BLaER1 treated with 17β-estradiol and CSF1 and Interleukin-3, amounts not matched to agents 10 nM and 100 nM (cell line): ENCODE results near the gene SRGAP3.

Experiments used
- H3K27ac ChIP-seq, 11 experiments: shearing (Covaris generic); formaldehyde crosslinking; 2 replicates each; pipeline ENCODE4 v1.8.1; 2022
- H3K27me3 ChIP-seq, 11 experiments: shearing (Covaris generic); formaldehyde crosslinking; 2 replicates each; pipeline ENCODE4 v1.8.1; 2022
- H3K36me3 ChIP-seq, 11 experiments: shearing (Covaris generic); formaldehyde crosslinking; 2 replicates each; pipeline ENCODE4 v1.8.1; 2022
- H3K4me1 ChIP-seq, 10 experiments: shearing (Covaris generic); formaldehyde crosslinking; 2 replicates each; pipeline ENCODE4 v1.8.1; 2022
- H3K4me2 ChIP-seq, 11 experiments: shearing (Covaris generic); formaldehyde crosslinking; 2 replicates each; pipeline ENCODE4 v1.8.1; 2022
- H3K4me3 ChIP-seq, 10 experiments: shearing (Covaris generic); formaldehyde crosslinking; 2 replicates each; pipeline ENCODE4 v1.8.1; 2022
- H3K9ac ChIP-seq, 11 experiments: shearing (Covaris generic); formaldehyde crosslinking; 2 replicates each; pipeline ENCODE4 v1.8.1; 2022
- H3K9me3 ChIP-seq, 11 experiments: shearing (Covaris generic); formaldehyde crosslinking; replicated peaks in 1 of 11; 2 replicates each; pipeline ENCODE4 v1.8.1; 2022
- H4K20me1 ChIP-seq, 11 experiments: shearing (Covaris generic); formaldehyde crosslinking; 2 replicates each; pipeline ENCODE4 v1.8.1; 2022
- Cebpa-rat ChIP-seq, 11 experiments: shearing (Covaris generic); IDR thresholded peaks; 2 replicates each; pipeline ENCODE4 v1.8.1; 2022

The SRGAP3 gene

GRCh38 chr3:8979262-8979661, 270.2 kb downstream of the SRGAP3 start:
- Histone ChIP-seq H3K9ac (no peak overlapping the region), H3K27me3 (no peaks in the 10 kb centered on the region), H3K36me3 (0 out of 22 replicates have a peak, but pooled peaks cover 0 to 6% (median 0%) of the 10 kb centered on the region in 11 experiments), H3K27ac (no peak overlapping the region), H3K9me3 (peaks cover 0 to 17% (median 8%) of the 10 kb centered on the region in 11 experiments; a peak in 15 of 22 replicates), H3K4me3 (no peak overlapping the region), H3K4me1 (peaks cover 14 to 41% (median 33%) of the 10 kb centered on the region in 10 experiments), H4K20me1 (no peaks in the 10 kb centered on the region), H3K4me2 (no peak overlapping the region)
- TF ChIP-seq Cebpa-rat (IDR thresholded peaks at IDR 0.05) = no peak

GRCh38 chr3:8978551-8978950, 270.9 kb downstream of the SRGAP3 start:
- TF ChIP-seq Cebpa-rat (IDR thresholded peaks at IDR 0.05) = no peak
- Histone ChIP-seq H3K4me3 (no peak overlapping the region), H3K4me1 (peaks cover 14 to 37% (median 33%) of the 10 kb centered on the region in 10 experiments), H3K27ac (no peak overlapping the region), H3K9ac (no peak overlapping the region), H3K36me3 (0 out of 22 replicates have a peak, but pooled peaks cover 0 to 6% (median 0%) of the 10 kb centered on the region in 11 experiments), H3K9me3 (peaks cover 0 to 17% (median 8%) of the 10 kb centered on the region in 11 experiments; a peak in 15 of 22 replicates), H3K4me2 (no peak overlapping the region), H4K20me1 (no peaks in the 10 kb centered on the region), H3K27me3 (no peaks in the 10 kb centered on the region)

- H3K4me3 ChIP-seq = no peak overlapping the region
- no peak for TF ChIP-seq Cebpa-rat (IDR thresholded peaks at IDR 0.05)
- H3K9ac ChIP-seq = no peak overlapping the region
- H4K20me1 ChIP-seq = no peaks in the 10 kb centered on the region
- H3K4me2 ChIP-seq = no peak overlapping the region
- 0 out of 22 replicates have a peak, but pooled peaks cover 0 to 6% (median 0%) of the 10 kb centered on the region in 11 experiments for H3K36me3 ChIP-seq
- H3K4me1 ChIP-seq = peaks cover 7 to 19% (median 17%) of the 10 kb centered on the region in 10 experiments
- no peak overlapping the region for H3K27ac ChIP-seq
- H3K27me3 ChIP-seq = no peaks in the 10 kb centered on the region
- H3K9me3 ChIP-seq = peaks cover 0 to 17% (median 8%) of the 10 kb centered on the region in 11 experiments; a peak in 15 of 22 replicates
Observed at GRCh38 chr3:8976540-8977182, 272.8 kb downstream of the SRGAP3 start.

GRCh38 chr3:8975081-8976020, 274.1 kb downstream of the SRGAP3 start:
- no peak for TF ChIP-seq Cebpa-rat (IDR thresholded peaks at IDR 0.05)
- no peak overlapping the region for H3K27ac ChIP-seq

GRCh38 chr3:8974458-8974857, 275.0 kb downstream of the SRGAP3 start:
- no peaks in the 10 kb centered on the region for H3K27me3 ChIP-seq
- H3K9ac ChIP-seq = no peak overlapping the region
- TF ChIP-seq Cebpa-rat (IDR thresholded peaks at IDR 0.05) = no peak
- 0 out of 22 replicates have a peak, but pooled peaks cover 0 to 3% (median 0%) of the 10 kb centered on the region in 11 experiments for H3K36me3 ChIP-seq
- no peak overlapping the region for H3K4me2 ChIP-seq
- H3K4me3 ChIP-seq = no peak overlapping the region
- H3K27ac ChIP-seq = no peak overlapping the region
- H4K20me1 ChIP-seq = no peaks in the 10 kb centered on the region
- peaks cover 0 to 11% (median 4%) of the 10 kb centered on the region in 11 experiments; a peak in 15 of 22 replicates for H3K9me3 ChIP-seq
- no peaks in the 10 kb centered on the region; a peak in 1 of 20 replicates for H3K4me1 ChIP-seq

More at GRCh38 chr3:8975081-8976020, 274.1 kb downstream of the SRGAP3 start:
- H3K9ac ChIP-seq = no peak overlapping the region
- H3K4me3 ChIP-seq = no peak overlapping the region
- H3K4me1 ChIP-seq = peaks cover 0 to 6% (median 4%) of the 10 kb centered on the region in 10 experiments; a peak in 18 of 20 replicates
- H3K4me2 ChIP-seq = no peak overlapping the region
- no peaks in the 10 kb centered on the region for H3K27me3 ChIP-seq
- H4K20me1 ChIP-seq = no peaks in the 10 kb centered on the region
- peaks cover 0 to 17% (median 8%) of the 10 kb centered on the region in 11 experiments; a peak in 15 of 22 replicates for H3K9me3 ChIP-seq
- H3K36me3 ChIP-seq = 0 out of 22 replicates have a peak, but pooled peaks cover 0 to 6% (median 0%) of the 10 kb centered on the region in 11 experiments

GRCh38 chr3:8972639-8973038, 276.8 kb downstream of the SRGAP3 start:
- no peak for TF ChIP-seq Cebpa-rat (IDR thresholded peaks at IDR 0.05)
- no peak overlapping the region for H3K4me2 ChIP-seq
- H3K4me3 ChIP-seq = no peak overlapping the region
- H3K4me1 ChIP-seq = no peaks in the 10 kb centered on the region; a peak in 1 of 20 replicates
- no peaks in the 10 kb centered on the region for H3K27me3 ChIP-seq
- no peaks in the 10 kb centered on the region for H4K20me1 ChIP-seq
- no peaks in the 10 kb centered on the region for H3K36me3 ChIP-seq
- no peak overlapping the region for H3K9ac ChIP-seq
- no peak overlapping the region for H3K27ac ChIP-seq
- H3K9me3 ChIP-seq = no peaks in the 10 kb centered on the region

- no peaks in the 10 kb centered on the region for H3K27me3 ChIP-seq
- TF ChIP-seq Cebpa-rat (IDR thresholded peaks at IDR 0.05) = no peak
- H3K36me3 ChIP-seq = no peaks in the 10 kb centered on the region
- no peaks in the 10 kb centered on the region for H4K20me1 ChIP-seq
- peak overlapping the region in 3 of 11 experiments; percentile 15 to 55 (median 46); a peak in 3 of 22 replicates for H3K4me2 ChIP-seq
- no peaks in the 10 kb centered on the region; a peak in 1 of 20 replicates for H3K4me1 ChIP-seq
- H3K9me3 ChIP-seq = no peaks in the 10 kb centered on the region
- H3K4me3 ChIP-seq = no peak overlapping the region
- H3K9ac ChIP-seq = no peak overlapping the region
- H3K27ac ChIP-seq = no peak overlapping the region
Observed at GRCh38 chr3:8970971-8971589, 278.4 kb downstream of the SRGAP3 start.

- no peak overlapping the region for H3K4me3 ChIP-seq
- no peak overlapping the region for H3K27ac ChIP-seq
- no peaks in the 10 kb centered on the region for H4K20me1 ChIP-seq
- H3K4me2 ChIP-seq = no peak overlapping the region
- peak overlapping the region in 1 of 11 experiments; percentile 8; a peak in 2 of 22 replicates for H3K9ac ChIP-seq
- TF ChIP-seq Cebpa-rat (IDR thresholded peaks at IDR 0.05) = no peak
- peaks cover 0 to 12% (median 2%) of the 10 kb centered on the region in 10 experiments; a peak in 7 of 20 replicates for H3K4me1 ChIP-seq
- no peaks in the 10 kb centered on the region for H3K9me3 ChIP-seq
- no peaks in the 10 kb centered on the region for H3K36me3 ChIP-seq
- no peaks in the 10 kb centered on the region for H3K27me3 ChIP-seq
Observed at GRCh38 chr3:8969241-8969640, 280.2 kb downstream of the SRGAP3 start.
